Brain microvascular endothelial cell (primary cell): ENCODE results near the gene ALOX5.

Source experiments
- DNase-seq: peaks from one replicate; pipeline ENCODE4 v3.0.0-alpha.2; 2020
- H3K27ac ChIP-seq: fragments of 250-450 bp; sonication (Bioruptor Pico); 2 replicates; pipeline ENCODE4 v1.5.1; 2020; ENCODE audit warnings: mild to moderate bottlenecking, moderate library complexity
- H3K27me3 ChIP-seq: fragments of 250-450 bp; sonication (Bioruptor Pico); replicated peaks from 2 replicates; pipeline ENCODE4 v1.5.1; 2020; ENCODE audit warnings: mild to moderate bottlenecking
- H3K36me3 ChIP-seq: fragments of 250-450 bp; sonication (Bioruptor Pico); replicated peaks from 2 replicates; pipeline ENCODE4 v1.5.1; 2020; ENCODE audit warnings: mild to moderate bottlenecking
- H3K4me3 ChIP-seq: 2 replicates; pipeline ENCODE4 v1.5.1; 2011; ENCODE audit warnings: low read depth, mild to moderate bottlenecking, control low read depth, low read length, moderate library complexity
- in situ Hi-C: cut with HindIII; loops from 2 replicates; pipeline ENCODE4 v1.10.0; 2017; ENCODE audit warnings: low sequenced_read_pairs, low pct_ligation_motif_present
- TF ChIP-seq, protein P1 (sequence below): IDR thresholded peaks from 2 replicates; pipeline ENCODE4 v1.5.1; 2011; ENCODE audit warnings: low read depth, mild to moderate bottlenecking, moderate library complexity, low read length, control low read depth, inconsistent platforms; ENCODE audit errors: missing control alignments

The ALOX5 gene

DNA sequence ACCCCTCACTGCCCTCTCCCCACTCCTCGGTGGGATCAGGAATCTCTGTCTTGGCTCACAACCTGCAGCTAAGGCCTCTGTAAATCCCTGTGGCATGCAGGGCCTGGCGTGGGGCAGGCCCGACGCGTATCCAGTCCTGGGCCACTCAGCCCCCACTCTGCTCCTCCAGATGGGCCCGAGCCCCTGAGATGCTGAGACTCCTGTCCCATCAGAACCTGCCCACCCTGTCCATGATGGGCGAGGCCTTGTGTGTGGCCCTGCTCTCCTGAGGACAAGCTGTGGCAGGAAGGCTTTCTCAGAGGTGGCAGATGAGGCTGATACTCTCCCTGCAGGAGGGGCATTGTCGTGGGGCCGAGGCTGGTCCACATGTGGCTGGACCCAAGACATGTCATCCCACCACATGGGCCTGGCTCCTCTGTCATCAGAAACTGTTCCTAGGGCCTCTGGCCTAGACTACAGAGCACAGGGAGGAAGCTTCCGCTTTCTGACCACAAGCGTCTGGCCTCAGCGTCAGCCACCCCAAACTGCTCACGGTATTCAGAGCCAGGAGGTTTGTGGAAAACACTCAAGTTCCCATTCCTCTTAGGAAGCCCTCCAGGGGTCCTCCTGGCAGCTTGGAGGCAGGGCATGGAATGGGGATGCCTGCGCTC lies 6.0 kb downstream of the ALOX5 start:
- H3K27ac ChIP-seq: no peak overlapping the region
- no peaks in the 10 kb centered on the region for H3K36me3 ChIP-seq
- DNase-seq: no peak
- TF ChIP-seq, protein P1, sequence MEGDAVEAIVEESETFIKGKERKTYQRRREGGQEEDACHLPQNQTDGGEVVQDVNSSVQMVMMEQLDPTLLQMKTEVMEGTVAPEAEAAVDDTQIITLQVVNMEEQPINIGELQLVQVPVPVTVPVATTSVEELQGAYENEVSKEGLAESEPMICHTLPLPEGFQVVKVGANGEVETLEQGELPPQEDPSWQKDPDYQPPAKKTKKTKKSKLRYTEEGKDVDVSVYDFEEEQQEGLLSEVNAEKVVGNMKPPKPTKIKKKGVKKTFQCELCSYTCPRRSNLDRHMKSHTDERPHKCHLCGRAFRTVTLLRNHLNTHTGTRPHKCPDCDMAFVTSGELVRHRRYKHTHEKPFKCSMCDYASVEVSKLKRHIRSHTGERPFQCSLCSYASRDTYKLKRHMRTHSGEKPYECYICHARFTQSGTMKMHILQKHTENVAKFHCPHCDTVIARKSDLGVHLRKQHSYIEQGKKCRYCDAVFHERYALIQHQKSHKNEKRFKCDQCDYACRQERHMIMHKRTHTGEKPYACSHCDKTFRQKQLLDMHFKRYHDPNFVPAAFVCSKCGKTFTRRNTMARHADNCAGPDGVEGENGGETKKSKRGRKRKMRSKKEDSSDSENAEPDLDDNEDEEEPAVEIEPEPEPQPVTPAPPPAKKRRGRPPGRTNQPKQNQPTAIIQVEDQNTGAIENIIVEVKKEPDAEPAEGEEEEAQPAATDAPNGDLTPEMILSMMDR: no peak
- H3K27me3 ChIP-seq: peaks cover 15% of the 10 kb centered on the region
- in situ Hi-C loops: no loop called here
- H3K4me3 ChIP-seq: no peak overlapping the region

DNA sequence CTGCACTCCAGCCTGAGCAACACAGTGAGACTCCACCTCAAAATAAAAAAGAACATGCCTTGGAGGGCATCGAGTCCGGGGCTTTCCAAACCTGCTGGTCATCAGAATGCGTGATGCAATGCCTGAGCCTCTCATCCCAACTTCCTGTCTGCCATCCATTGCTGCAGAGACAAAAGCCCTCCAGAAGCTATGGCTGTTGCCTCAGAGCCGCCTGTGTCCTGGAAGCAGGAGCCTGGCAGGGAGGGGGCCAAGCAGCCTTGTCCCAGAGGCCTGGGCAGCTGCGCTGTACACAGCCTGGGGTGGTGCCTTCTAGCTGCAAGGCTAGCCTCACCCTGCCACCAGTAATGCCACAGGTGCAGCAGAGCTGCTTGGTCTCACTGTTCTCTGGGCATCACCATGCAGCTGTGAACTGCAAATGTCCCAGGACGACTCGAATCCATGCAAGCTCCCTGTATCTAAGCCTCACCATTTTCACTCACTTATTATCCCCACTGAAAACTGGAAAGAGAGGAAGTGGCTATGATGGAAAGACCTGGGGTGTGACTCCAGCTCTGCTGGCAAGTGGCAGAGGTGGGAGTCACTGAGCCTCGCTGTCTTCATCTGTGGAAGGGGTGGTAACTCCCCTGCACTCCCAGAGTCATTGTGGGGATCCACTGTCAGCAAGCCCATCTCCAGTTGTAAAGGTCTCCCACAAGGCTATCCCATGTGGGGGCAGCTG lies 7.0 kb downstream of the ALOX5 start:
- Histone ChIP-seq H3K4me3 (no peak overlapping the region), H3K27ac (no peak overlapping the region), H3K27me3 (peaks cover 6% of the 10 kb centered on the region), H3K36me3 (no peaks in the 10 kb centered on the region)
- no peak for DNase-seq
- TF ChIP-seq, protein P1: no peak
- in situ Hi-C loops: no loop called here

DNA sequence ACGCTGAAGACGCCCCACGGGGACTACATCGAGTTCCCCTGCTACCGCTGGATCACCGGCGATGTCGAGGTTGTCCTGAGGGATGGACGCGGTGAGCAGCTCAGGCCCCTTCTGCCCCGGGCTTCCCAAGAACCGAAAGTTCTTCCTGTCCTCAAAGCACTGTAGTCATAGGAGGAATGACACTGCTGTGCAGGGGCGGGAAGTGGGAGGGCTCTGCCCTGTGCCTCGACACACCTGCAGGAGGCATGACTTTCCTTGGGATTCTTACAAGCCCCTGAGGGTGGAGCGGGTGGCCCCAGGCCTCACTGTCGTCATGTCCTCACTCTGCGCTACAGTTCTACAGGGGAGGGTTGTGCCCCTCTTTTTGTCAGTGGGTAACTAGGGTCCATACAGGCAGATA lies 8.6 kb downstream of the ALOX5 start:
- Histone ChIP-seq H3K4me3 (no peak overlapping the region), H3K27me3 (no peaks in the 10 kb centered on the region), H3K36me3 (no peaks in the 10 kb centered on the region), H3K27ac (no peak overlapping the region)
- TF ChIP-seq, protein P1: no peak
- DNase-seq: no peak
- in situ Hi-C loops: no loop called here

DNA sequence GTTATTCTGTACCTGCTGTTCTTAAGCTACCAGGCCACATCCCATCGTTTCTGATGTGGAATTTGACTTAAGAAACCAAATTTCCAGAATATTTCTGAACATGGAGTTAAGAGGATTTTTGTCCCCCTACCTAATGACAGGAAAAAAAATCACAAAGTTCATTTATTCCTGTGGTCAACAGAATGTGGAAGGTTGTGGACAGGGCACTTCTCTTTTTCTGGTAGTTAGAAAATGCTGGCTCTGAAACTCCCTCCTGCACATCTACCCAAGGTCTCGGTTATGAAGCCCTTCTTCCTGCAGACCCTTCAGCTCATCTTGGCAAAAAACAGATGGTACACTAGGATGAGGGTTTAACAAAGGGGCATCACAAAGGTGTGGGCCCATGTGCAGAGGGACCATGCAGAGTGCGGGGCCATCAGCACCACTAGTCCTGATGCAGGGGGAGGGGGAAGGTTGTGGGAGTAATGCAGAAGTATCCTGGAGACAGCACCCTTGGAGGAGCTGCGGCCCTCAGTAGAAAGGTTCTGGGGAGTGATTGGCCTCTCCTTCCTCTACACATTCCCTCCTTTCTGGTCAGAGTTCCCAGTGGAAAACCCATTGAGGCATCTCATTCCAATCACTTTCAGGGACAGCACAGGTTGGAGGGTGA lies 9.8 kb downstream of the ALOX5 start:
- TF ChIP-seq, protein P1: no peak
- no peak for DNase-seq
- Histone ChIP-seq H3K36me3 (no peaks in the 10 kb centered on the region), H3K4me3 (no peak overlapping the region), H3K27me3 (no peaks in the 10 kb centered on the region), H3K27ac (no peak overlapping the region)
- in situ Hi-C loops: no loop called here

DNA sequence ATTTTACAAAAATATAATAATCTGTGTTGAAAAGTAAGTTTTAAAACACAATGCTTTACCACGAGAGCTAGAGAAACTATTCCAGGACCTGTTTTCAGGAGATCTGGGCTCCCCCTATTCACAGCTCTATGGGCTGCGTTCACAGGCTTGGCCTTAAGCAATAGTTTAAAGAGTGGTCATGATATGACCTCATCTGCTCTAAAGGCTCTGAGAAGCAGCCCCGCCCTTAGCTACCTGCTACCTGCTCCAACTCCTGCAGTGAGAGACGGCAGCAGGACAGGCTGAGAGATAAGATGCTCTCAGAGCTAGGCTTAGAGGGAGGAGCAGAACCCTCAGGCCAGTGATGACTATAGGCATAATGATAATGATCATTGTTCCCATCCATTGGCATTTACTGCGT lies 12.6 kb downstream of the ALOX5 start:
- TF ChIP-seq, protein P1: no peak
- Histone ChIP-seq H3K4me3 (no peak overlapping the region), H3K36me3 (no peaks in the 10 kb centered on the region), H3K27ac (no peak overlapping the region), H3K27me3 (no peaks in the 10 kb centered on the region)
- in situ Hi-C loops: no loop called here
- no peak for DNase-seq
